ENCODE measurements around the gene NFU1.

GRCh38 chr2:69449906-69450305 is 12.7 kb upstream of the NFU1 start:
- TF ChIP-seq ZNF266 (tag by site-specific recombination; IDR thresholded peaks at IDR 0.05; ENCODE audit: low read depth) = no peak
- no peak for TF ChIP-seq ZNF274 (IDR thresholded peaks at IDR 0.05; ENCODE audit: low read length)
- no peak for TF ChIP-seq ZNF274 (tag by site-specific recombination; IDR thresholded peaks at IDR 0.05; ENCODE audit: borderline replicate concordance)
- no peak for TF ChIP-seq ZBTB17 (tag by site-specific recombination; IDR thresholded peaks at IDR 0.05)
- TF ChIP-seq ZNF473 (tag by site-specific recombination; IDR thresholded peaks at IDR 0.05) = no peak
- TF ChIP-seq CTCF (tag by site-specific recombination; IDR thresholded peaks at IDR 0.05) = no peak
- TF ChIP-seq REST (tag by site-specific recombination; IDR thresholded peaks at IDR 0.05) = no peak
